ENCODE results near the gene ASB3.

The ASB3 gene

GRCh38 chr2:53711271-53711780, 75.4 kb downstream of the ASB3 start:
- Histone ChIP-seq H3K4me2 (ENCODE audit: low read length) (no peak overlapping the region), H3K36me3 (ENCODE audit: insufficient read depth, low read length) (peaks cover 69% of the 10 kb centered on the region), H3K9me2 (ENCODE audit: low read depth, low read length) (no peaks in the 10 kb centered on the region), H2AFZ (ENCODE audit: low read length) (no peak overlapping the region), H3K9me3 (ENCODE audit: low read length) (peaks cover 23% of the 10 kb centered on the region), H3K4me3 (ENCODE audit: low read depth, low read length, poor library complexity, severe bottlenecking) (no peak overlapping the region), H3K27ac (ENCODE audit: low read depth, low read length, poor library complexity, severe bottlenecking) (no peak overlapping the region), H3K79me2 (ENCODE audit: insufficient read depth, low read length) (no peaks in the 10 kb centered on the region), H3K9ac (ENCODE audit: low read length) (no peak overlapping the region), H4K20me1 (ENCODE audit: insufficient read depth, low read length) (no peaks in the 10 kb centered on the region), H3K27me3 (ENCODE audit: insufficient read depth, low read length) (no peaks in the 10 kb centered on the region), H3K4me1 (ENCODE audit: insufficient read depth, low read length, severe bottlenecking) (no peaks in the 10 kb centered on the region), H3F3A (ENCODE audit: insufficient read depth, low read length) (no peaks in the 10 kb centered on the region)
- TF ChIP-seq EZH2 (IDR thresholded peaks at IDR 0.05; ENCODE audit: borderline replicate concordance, low read length) (no peak), CTCF (IDR thresholded peaks at IDR 0.05; ENCODE audit: low read length) (no peak)

GRCh38 chr2:53708988-53709387, 77.8 kb downstream of the ASB3 start:
- no peak overlapping the region for H3K27ac ChIP-seq (ENCODE audit: low read depth, low read length, poor library complexity, severe bottlenecking)
- H3K4me3 ChIP-seq (ENCODE audit: low read depth, low read length, poor library complexity, severe bottlenecking) = no peak overlapping the region
- H3K36me3 ChIP-seq (ENCODE audit: insufficient read depth, low read length) = peaks cover 54% of the 10 kb centered on the region
- no peak for TF ChIP-seq EZH2 (IDR thresholded peaks at IDR 0.05; ENCODE audit: borderline replicate concordance, low read length)
- no peak for TF ChIP-seq CTCF (IDR thresholded peaks at IDR 0.05; ENCODE audit: low read length)
- no peak overlapping the region for H2AFZ ChIP-seq (ENCODE audit: low read length)
- H3K9me3 ChIP-seq (ENCODE audit: low read length) = peaks cover 23% of the 10 kb centered on the region
- H3K27me3 ChIP-seq (ENCODE audit: insufficient read depth, low read length) = no peaks in the 10 kb centered on the region
- H4K20me1 ChIP-seq (ENCODE audit: insufficient read depth, low read length) = no peaks in the 10 kb centered on the region
- no peak overlapping the region for H3K9ac ChIP-seq (ENCODE audit: low read length)
- H3F3A ChIP-seq (ENCODE audit: insufficient read depth, low read length) = no peaks in the 10 kb centered on the region
- H3K4me2 ChIP-seq (ENCODE audit: low read length) = no peak overlapping the region
- H3K9me2 ChIP-seq (ENCODE audit: low read depth, low read length) = no peaks in the 10 kb centered on the region
- no peaks in the 10 kb centered on the region for H3K4me1 ChIP-seq (ENCODE audit: insufficient read depth, low read length, severe bottlenecking)
- H3K79me2 ChIP-seq (ENCODE audit: insufficient read depth, low read length) = no peaks in the 10 kb centered on the region

DNA sequence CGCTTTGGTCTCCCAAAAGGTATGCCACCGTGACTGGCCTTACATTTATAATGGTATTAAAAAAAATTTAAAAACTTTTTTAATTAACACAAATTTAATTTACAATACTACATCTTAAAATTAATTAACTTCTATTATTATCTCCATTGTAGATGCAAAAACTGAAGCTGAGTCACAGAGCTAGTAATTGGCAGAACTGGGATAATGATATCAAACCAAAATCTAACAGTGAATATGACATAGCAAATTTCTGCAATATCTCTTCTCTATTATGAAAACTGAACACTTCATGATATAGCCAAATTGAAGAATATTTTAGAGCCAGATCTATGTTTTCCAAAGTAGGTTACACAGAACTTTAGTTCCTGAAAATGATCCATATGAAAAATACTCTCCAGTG, 85.5 kb downstream of the ASB3 start:
- no peak overlapping the region for H3K4me2 ChIP-seq (ENCODE audit: low read length)
- no peaks in the 10 kb centered on the region for H4K20me1 ChIP-seq (ENCODE audit: insufficient read depth, low read length)
- no peak overlapping the region for H3K27ac ChIP-seq (ENCODE audit: low read depth, low read length, poor library complexity, severe bottlenecking)
- H3F3A ChIP-seq (ENCODE audit: insufficient read depth, low read length) = no peaks in the 10 kb centered on the region
- no peak overlapping the region for H3K4me3 ChIP-seq (ENCODE audit: low read depth, low read length, poor library complexity, severe bottlenecking)
- no peaks in the 10 kb centered on the region for H3K4me1 ChIP-seq (ENCODE audit: insufficient read depth, low read length, severe bottlenecking)
- TF ChIP-seq CTCF (IDR thresholded peaks at IDR 0.05; ENCODE audit: low read length) (no peak), EZH2 (IDR thresholded peaks at IDR 0.05; ENCODE audit: borderline replicate concordance, low read length) (no peak)
- H2AFZ ChIP-seq (ENCODE audit: low read length) = no peak overlapping the region
- no peaks in the 10 kb centered on the region for H3K27me3 ChIP-seq (ENCODE audit: insufficient read depth, low read length)
- H3K79me2 ChIP-seq (ENCODE audit: insufficient read depth, low read length) = no peaks in the 10 kb centered on the region
- peaks cover 18% of the 10 kb centered on the region for H3K36me3 ChIP-seq (ENCODE audit: insufficient read depth, low read length)
- no peak overlapping the region for H3K9ac ChIP-seq (ENCODE audit: low read length)
- H3K9me3 ChIP-seq (ENCODE audit: low read length) = no peaks in the 10 kb centered on the region
- no peaks in the 10 kb centered on the region for H3K9me2 ChIP-seq (ENCODE audit: low read depth, low read length)
